HG03135 (cell line): ENCODE data around the gene IQSEC3.

Experiments used
- ATAC-seq: cut with Tn5 transposase; IDR thresholded peaks from one replicate; pipeline ENCODE4 v1.9.1; 2021; ENCODE audit warnings: mild to moderate bottlenecking, moderate library complexity; ENCODE audit not compliant: unreplicated experiment

The IQSEC3 gene

DNA sequence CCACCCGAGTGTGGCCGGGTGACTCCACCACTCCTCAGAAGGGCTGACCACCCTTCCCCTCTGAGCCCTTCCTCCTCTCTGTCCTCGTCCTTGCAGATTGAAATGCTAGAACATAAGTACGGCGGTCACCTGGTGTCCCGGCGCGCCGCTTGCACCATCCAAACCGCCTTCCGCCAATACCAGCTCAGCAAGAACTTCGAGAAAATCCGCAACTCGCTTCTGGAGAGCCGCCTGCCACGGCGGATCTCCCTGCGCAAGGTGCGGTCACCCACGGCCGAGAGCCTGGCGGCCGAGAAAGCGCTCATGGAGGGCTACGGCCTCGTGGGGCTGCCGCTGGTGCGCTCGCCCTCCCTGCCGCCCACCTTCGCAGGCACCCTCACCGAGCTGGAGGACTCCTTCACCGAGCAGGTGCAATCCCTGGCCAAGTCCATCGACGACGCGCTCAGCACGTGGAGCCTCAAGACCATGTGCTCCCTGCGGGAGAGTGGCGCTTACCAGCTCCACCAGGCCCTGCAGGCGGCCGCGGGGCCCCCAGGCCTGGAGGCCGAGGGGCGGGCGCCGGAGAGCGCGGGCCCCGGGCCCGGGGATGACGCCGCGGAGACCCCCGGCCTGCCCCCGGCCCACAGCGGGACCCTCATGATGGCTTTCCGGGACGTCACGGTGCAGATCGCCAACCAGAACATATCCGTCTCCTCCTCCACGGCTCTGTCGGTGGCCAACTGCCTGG is 71.8 kb downstream of the IQSEC3 start:
- no peak for ATAC-seq

DNA sequence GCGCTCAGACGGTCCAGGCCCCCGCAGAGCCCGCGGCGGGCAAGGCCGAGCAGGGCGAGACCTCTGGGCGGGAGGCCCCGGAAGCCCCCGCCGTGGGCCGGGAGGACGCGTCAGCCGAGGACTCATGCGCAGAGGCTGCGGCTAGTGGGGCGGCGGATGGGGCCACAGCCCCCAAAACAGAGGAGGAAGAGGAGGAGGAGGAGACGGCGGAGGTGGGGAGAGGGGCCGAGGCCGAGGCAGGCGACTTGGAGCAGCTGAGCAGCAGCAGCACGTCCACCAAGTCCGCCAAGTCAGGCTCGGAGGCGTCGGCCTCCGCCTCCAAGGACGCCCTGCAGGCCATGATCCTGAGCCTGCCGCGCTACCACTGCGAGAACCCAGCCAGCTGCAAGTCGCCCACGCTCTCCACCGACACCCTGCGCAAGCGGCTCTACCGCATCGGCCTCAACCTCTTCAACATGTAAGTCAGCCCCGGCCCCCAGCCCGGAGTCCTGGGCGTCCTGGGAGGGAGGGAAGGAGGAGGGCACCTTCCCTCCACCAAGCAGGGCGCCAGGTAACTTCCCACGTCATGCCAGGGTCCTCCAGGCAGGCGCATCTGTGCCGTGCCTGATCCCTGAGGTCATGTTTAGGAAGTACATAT is 72.4 kb downstream of the IQSEC3 start:
- ATAC-seq: no peak

DNA sequence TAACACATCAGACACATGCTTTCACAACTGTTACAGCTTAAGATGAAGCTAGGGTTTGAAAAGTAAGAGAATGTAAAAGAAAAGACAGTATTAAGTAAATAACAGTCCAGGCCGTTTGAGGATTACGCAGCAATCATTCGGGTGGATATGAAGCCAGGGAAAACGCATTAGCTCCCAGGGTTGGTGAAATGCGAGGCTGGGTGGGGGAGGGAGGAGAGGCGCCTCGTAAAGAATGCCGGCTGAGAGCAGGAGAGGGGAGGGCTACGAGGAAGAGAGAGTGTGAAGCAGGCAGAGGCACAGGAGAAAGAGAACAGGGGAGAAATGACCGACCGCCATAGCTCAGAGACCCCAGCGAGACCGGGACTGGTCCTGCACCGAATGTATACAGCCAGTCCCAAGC is 73.0 kb downstream of the IQSEC3 start:
- no peak for ATAC-seq

DNA sequence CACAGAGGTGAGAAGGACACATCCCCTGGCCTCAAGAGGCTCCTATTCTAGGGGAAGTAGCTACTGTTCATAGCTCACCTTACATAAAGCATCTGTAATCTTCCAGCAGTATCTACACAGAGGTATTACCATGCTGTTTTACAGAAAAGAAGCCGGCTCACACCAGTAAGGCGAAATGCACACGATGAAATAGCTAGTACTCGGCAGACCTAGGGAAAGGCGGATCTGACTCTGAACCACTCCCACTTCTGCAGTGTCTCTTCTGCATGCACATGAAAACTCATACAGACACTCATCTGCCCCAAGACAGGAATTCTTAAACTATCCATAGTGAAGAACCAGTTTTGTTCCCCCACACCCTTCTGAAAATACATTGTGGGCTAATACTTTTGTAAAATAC is 73.6 kb downstream of the IQSEC3 start:
- no peak for ATAC-seq

DNA sequence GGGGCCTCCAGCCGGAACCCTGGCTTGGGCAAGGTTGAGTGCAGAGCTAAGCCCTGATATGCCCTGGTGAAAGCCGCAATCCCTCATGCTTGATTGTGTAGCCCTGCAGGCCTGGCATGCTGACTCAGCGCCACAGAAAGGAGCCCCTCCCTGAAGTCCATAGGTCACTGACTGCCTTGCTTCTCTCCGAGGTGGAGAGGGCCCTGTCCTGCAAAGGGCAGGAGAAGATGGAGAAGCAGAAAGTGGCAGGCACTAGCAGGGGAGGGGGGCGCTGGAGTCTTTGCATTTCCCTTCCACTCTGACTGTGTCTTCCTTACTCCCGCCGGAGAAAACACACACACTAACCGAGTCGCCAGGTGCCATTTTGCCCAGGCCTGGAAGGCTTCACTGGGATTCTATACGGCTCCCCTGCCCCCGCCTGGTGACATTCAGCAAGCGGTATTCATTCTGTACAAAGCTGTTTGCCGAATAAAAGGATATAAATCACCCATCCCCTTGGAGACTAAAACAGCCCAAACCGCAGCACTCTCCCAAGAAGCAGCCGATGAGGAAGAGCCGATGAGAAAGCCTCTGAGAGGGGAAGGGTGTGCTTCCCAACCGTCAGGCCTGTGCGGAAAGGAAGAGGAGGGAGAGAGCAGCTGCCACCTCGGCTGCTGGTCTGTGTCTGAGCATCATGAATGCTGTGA is 77.5 kb downstream of the IQSEC3 start:
- ATAC-seq: no peak

DNA sequence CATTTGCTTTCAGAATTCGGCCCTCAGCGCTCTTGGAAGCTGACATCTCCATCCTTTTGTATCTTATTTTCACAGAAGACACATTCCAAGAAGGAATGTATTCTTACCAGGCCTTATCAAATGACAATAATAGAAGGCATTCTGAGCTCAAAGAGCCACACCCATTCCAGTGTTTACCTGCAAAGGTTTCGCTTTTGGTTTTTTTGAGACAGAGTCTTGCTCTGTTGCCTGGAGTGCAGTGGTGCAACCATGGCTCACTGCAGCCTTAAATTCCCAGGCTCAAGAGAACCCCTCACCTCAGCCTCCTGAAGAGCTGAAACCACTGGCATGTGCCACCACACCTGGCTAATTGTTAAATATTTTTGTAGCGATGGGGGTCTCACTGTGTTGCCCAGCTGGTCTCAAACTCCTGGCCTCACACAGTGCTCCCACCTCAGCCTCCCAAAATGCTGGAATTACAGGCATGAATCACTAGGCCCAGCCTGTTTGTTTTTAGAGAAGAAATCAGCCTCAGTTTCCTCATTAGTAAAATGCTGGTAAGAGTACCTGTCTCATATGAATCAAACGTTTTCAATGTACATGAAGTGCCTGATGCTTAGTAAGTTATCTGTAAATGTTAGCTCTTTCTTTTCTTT is 78.2 kb downstream of the IQSEC3 start:
- ATAC-seq: no peak

DNA sequence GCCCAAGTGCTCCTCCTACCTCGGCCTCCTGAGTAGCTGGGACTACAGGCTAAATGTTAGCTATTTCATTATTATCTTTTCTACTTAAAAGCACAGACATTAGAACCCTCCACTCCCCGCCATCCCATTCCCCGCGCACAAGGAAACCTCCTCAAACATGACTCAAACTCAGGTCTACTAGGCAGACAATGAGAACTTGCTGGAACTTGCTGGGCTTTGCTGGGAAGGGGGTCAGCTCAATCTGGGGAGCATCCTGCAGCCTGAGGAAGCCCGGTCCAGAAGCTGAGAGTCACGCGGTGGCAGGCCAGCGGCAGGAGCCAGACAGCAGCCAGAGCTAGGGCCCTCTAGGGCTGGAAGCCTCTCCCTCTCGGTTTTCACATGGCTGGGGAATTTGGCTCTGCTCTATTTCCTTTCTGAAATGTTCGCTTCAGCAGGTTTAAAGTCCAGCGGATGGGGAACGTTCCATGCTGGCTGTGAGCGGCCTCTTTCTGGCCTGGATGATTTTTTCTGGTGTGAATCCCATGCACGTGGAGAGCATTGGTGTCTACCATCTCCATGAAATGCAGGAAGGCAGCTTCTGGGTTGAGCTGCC is 78.9 kb downstream of the IQSEC3 start:
- no peak for ATAC-seq

DNA sequence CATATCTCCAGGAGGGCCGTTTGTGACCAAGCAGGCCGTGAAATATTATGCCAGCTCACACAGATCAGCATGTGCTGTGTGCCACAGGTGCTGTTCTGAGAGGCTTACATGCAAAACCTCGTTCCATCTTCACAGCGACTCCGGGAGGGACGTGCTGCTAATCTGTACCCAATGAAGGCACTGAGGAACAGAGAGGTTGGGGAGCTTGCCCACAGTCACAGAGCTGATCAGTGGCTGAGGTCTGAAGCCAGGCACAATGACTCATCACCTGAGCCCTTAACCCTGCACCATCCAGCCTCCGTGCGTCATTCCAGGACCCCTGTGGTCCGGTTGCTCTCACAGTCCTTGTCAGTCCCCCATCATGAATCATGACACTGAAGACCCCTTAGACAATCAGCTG is 80.7 kb downstream of the IQSEC3 start:
- ATAC-seq: no peak

DNA sequence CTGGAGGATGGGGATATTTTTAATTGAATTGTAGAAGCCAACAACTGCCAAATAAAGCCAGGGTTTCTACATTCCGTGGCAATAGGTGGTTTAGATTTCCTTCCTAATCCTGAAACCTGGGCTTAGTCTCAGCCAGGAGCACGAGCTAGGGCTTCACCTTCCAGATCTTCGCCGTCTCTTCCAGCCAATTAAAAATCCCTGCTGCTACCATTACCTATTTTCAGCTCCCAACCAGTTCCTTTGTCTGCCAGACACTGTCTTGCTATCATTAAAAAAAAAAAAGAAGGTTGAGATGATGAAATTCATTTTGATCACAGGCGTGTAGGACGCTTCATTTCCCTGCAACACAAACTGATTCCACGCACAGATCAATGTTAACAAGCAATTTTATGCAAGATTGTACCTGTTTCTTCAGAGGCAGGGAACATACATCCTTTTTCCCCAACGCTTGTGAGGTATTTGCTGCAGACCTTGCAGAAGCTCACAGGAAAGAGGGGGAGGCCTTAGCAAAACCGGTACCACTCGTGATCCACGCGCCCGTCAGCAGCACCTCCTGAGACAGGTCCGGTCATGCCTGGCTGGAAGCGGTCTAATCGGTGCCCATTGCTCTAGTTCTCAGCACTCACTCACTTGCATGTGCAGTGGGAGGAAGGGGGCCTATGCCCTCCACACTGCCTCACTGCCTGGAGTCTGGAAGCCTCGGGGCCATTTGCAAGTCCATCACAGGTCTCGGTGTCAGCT is 82.3 kb downstream of the IQSEC3 start:
- no peak for ATAC-seq

DNA sequence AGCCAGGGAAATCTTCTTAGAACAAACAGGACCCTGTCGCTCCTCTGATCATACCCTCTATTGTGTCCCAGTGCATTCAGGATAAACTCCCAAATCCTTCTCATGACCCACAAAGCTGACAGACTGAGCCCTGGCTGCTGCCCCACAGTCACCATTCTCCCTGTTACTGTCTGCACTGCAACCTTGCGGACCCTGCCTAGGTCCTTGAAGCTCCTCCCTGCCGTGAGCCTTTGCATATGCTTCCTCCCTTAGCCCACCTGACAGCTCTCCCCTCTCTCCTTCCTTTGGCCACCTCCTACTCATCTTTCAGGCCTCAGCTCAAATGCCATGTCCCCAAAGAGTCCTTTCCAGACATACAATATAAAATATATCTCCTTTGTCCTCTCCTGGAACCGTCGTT is 85.0 kb downstream of the IQSEC3 start:
- ATAC-seq: no peak

DNA sequence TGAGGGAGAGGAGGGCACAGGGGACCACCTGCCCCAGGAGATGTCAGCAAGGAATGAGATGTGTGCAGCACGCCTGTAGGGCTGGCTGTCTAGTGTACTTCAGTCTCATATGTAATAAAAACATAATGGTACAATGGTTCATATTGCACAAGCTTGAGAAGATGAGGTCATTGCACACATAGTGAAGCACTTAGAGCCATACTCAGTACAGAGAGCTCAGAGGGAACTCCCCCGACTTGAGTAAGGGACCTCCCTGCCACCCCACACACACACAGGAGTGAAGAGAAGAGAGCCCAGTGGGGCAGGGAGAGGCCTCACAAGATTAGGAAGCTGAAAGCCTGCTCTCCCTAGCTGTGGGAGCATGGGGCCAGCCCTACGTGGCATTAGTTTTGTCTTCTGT is 85.9 kb downstream of the IQSEC3 start:
- ATAC-seq: no peak

DNA sequence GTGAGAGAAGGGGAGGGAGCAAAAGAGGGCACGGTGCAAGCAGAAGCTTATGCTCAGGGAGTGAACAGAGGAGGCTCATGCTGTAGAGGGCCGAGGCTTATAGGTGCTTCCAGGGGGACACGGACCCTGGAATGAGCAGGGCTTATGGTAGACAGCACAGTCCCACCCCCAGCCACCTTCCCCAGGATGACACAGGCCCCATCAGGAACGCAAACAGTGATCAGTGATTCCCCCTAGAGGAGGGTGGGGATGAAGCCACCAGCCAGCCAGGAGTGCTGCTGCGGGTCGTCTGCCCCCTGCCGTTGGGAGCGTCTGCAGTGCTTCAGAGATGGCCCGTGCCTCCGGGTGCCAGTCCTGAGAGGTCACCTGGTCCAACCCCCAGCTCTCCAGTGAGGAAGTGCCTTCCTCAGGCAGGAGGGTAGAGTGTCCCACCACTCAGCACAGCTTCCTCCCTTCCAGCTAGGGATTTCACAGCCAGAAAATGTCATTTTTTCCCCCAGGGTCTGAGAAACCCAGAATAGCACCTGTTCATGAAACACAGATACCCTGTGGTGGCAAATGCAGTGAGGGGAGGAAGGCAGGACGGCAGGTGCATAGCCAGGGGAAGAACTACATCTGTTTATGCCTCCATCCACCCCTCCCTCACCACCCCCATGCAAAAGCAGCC is 86.6 kb downstream of the IQSEC3 start:
- no peak for ATAC-seq

DNA sequence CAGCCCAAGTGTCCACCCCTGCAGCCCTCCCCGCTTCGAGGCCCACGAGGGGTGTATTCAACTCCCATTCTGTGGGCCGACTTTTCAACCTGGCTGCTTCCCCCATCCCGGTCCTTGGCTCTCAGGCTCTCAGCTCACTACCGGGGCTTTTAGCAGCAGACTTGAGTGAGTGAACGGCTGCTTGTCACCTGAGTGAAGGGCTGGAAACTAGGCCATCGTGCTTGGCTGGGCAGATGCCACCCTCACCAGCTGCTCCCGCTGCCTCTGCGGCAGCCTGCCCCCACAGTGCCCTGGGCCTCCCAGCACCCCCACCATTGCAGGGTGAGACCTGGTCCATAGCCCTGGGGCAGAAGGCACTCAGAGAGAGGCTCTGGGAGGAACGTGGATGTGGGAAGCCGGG is 87.5 kb downstream of the IQSEC3 start:
- no peak for ATAC-seq

DNA sequence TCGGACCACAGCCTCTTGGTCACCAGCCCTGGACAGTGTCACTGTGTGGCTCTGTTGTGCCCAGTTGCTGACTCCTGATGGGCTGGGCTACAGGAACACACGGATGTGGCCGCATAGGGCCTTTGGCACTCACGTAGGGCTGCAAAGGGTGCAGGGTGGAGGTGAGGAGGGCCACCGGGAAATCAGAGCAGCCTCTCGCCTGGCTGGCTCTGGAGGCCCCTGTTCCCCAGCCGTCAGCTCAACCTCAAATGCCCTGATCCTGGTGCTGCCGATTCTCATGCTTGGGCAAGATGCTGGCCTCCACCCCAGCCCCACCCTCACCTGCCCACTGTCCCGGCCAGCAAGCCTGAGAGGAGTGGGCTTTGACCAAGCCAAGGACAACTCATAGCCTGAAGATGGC is 88.4 kb downstream of the IQSEC3 start:
- ATAC-seq: no peak

DNA sequence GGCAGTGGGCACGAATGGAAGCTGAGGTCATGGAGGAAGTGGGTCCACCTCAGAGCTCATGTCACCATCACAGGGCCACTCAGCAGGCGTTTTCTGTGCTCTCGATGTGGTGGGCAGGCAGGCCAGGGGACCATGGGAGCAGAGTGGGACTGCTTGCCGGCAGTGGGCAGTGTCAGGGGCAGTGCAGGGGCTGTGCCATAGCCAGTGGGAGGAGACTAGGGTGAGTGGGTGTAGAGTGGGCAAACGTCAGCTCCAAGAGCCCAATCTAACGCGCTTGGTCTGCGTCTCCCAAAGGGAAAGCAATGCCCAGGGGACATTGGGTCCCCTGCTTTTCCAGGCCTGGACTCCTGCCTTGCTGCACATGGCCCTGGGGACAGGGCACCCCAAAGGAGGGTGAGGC is 89.1 kb downstream of the IQSEC3 start:
- ATAC-seq: no peak

DNA sequence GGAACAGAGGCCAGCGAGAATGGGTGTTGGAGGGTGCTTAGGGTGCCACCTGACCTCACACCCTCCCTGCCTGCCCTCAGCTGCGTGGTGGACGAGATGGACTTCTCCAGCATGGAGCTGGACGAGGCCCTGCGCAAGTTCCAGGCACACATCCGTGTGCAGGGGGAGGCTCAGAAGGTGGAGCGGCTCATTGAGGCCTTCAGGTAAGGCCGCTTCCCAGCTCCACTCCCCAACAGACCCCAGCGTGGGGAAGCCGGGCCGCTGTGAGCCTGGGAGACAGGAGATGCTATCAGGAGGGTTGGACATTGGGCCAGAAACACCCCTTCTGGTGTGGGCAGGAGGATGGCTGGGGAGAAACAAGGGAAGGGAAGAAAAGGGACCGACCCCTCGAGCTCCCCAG is 90.4 kb downstream of the IQSEC3 start:
- ATAC-seq: no peak

DNA sequence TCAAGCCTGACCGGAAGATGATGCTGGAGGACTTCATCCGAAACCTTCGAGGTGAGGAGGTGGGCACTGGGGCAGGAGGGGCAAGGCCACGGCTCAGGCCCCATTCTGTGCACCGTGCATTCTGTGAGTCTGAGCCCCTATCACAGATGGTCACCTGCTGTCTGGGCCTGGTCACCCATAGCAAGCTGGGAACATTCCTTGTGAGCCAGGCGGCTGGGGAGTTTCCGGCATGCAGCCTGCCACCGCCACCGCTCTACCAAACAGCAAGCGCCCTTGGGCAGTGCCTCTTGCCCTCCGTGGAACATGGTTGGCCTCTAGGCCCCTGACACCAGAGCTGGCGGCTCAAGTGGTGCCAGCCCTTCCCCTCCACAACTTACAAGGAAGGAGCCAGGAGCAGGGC is 91.1 kb downstream of the IQSEC3 start:
- ATAC-seq: no peak

DNA sequence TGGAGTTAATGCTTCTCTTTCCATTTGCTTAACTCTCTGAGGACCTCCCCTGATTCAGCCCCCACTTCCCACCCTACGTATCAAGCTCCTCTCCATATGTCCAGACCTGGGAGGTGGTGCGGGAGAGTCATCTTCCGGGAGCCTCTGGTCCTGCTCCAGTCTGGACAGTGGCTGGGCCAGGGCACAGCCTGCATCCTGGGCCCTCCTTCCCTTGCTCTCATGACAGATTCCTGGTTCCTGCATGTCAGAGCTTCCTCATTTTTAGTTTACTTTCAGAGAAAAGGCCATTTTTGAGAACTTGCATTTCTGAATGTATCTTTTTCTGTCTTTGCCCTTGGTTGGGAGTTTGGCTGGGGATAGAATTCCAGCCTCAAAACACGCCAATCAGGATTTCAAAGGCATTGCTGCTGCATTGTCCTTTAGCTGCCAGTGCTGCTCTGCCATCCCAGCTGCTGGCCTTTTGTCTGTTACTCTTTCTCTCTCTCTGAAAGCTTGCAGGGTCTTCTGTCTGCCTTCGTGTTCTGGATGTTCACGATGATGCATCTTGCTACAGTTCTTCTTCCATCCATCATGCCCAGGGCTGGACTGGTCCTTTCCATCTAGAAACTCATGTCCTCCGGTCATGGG is 92.7 kb downstream of the IQSEC3 start:
- ATAC-seq: no peak

DNA sequence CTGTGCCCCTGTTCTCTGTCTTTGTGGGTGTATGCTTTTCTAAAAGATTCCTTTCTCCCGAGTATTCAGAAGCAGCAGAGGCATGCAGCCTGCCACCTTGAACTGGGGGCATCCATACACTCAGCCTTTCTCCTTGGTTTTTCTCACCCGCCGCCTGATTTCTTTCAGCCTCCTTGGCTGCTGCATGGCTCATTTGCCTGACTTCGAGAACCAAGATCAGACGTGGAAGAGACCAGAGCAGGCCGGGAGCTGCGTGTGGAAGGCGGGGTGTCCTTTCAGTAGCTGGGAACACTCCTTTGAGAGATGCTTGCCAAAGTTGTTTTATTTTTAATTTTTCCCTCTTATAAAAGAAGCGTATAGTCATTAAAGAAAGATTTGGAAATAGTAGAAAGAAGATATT is 94.3 kb downstream of the IQSEC3 start:
- no peak for ATAC-seq

DNA sequence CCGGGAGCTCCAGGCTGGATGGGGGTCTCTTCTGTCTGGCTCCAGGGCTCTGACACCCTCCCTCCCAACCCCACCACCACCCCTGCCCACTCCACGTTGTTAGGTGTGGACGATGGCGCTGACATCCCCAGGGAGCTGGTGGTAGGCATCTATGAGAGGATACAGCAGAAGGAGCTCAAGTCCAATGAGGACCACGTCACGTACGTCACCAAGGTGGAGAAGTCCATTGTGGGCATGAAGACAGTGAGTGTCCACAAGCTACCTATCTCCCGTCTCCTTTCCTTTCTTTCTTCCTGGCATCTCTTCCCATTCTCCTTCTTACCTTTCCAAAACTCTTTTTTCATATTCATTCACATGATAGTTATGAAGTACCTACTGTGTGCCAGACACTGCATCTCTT is 95.3 kb downstream of the IQSEC3 start:
- ATAC-seq: no peak
